RWPE1 (cell line): ENCODE data around the gene NCAN.
A peak's percentile ranks its signal among the peaks of the same experiment; 100 is the strongest.
"Not testable (repeated sequence)": the region's sequence is repeated elsewhere in the genome, so short reads cannot be mapped to it uniquely, and the experiment has no call there.

Source experiments
- CTCF ChIA-PET: fragments of 350-600 bp; sonication (Branson Sonifier 250); formaldehyde crosslinking; extraction: SDS; loops from one replicate; lab custom pipeline; 2021; lab: Yijun Ruan, JAX
- POLR2A ChIA-PET: fragments of 400-600 bp; formaldehyde crosslinking; extraction: SDS; loops from one replicate; lab custom pipeline; 2020; ENCODE audit warnings: antibody characterized with exemption; ENCODE audit not compliant: low non-redundant PET; lab: Yijun Ruan, JAX
- DNase-seq: peaks from one replicate; pipeline ENCODE4 v3.0.0; 2012; ENCODE audit warnings: low spot score
- H3K27ac ChIP-seq: fragments of 450-650 bp; 2 replicates; pipeline ENCODE4 v1.5.1; 2017
- CTCF ChIP-seq: fragments of 450-650 bp; conservative IDR thresholded peaks from 2 replicates; pipeline ENCODE4 v1.5.1; 2017; ENCODE audit warnings: low read depth, mild to moderate bottlenecking

Gene NCAN

GRCh38 chr19:19170053-19170872, 41.5 kb upstream of the NCAN start, which contains the start of gene MEF2B:
TSS of gene MEF2B (minus strand) at chr19:19170263. CDS start at chr19:19150735, 19,528 bp downstream.
- no peak within 1 kb of the TSS for H3K27ac ChIP-seq
- TF ChIP-seq CTCF = no peak
- DNase-seq = peak; percentile 92
- ChIA-PET POLR2A (no interaction called here), CTCF (no interaction called here)

- DNase-seq = no peak
- H3K27ac ChIP-seq = no peak overlapping the region
- ChIA-PET CTCF (no interaction called here), POLR2A (no interaction called here)
- TF ChIP-seq CTCF = no peak
These were observed 40.7 kb upstream of the NCAN start for GRCh38 chr19:19170873-19171672.

GRCh38 chr19:19171821-19172532, 39.8 kb upstream of the NCAN start:
- TF ChIP-seq CTCF = no peak
- CTCF ChIA-PET = no interaction called here
- POLR2A ChIA-PET = no interaction called here
- H3K27ac ChIP-seq = peak overlapping the region; percentile 25
- DNase-seq = no peak

GRCh38 chr19:19173243-19173642, 38.5 kb upstream of the NCAN start:
- CTCF ChIA-PET = interaction anchor here (0.7 kb wide), 1 partner anchor 107 kb away, joined by 3 read pairs; no protein-coding TSS in a partner anchor
- POLR2A ChIA-PET, H3K27ac ChIP-seq, DNase-seq: not testable (repeated sequence)

GRCh38 chr19:19176950-19177349, 34.8 kb upstream of the NCAN start:
- POLR2A ChIA-PET = no interaction called here
- no peak for DNase-seq
- CTCF ChIA-PET = interaction anchor here (3.0 kb wide), 1 partner anchor 30 kb away, joined by 13 read pairs; no protein-coding TSS in a partner anchor
- no peak overlapping the region for H3K27ac ChIP-seq
- TF ChIP-seq CTCF = no peak

DNA sequence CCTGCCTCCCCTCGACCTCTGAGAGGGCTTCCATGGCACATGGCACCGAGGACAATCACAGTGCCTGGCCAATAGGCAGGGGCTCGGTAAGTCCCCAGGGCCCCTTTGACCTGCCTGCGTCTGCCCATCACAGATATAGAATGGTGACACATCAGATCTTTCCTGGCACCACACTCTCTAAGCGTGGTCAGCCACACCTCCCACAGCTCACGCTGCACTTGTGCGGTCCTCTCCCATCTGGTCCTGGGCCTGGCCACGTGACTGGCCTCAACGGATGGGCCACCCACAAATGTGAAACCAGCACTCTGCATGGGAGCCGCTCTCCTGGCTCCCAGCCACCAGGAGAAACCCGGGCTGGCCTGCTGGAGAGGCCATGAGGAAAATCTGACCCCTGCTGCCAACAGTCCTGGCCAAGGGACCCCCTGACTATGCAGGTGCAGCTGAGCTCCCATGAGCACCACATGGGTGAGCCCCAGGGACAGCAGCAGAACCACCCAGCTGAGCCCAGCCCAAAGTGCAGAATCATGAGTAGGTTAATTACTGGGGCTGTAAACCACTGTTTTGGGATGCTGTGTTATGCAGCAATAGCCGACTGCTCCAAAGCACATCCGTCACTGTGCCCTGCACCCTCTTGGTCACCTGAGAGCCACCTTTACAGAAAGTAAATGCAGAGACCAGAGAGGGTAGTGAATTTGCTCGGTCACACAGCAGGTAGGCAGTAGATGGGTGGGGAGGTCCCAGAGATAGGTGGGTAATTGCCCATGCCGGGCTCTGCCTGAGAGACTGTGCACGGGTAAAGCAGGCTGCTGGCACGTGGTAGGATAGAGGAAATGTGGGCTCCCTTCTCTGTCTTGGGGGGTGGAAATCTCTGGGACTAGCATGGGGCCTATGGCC, 32.0 kb upstream of the NCAN start:
- no peak for TF ChIP-seq CTCF
- CTCF ChIA-PET = no interaction called here

More for the DNA sequence above, 32.0 kb upstream of the NCAN start:
- POLR2A ChIA-PET = no interaction called here
- peak overlapping the region; percentile 15 for H3K27ac ChIP-seq
- no peak for DNase-seq
